CD8-positive, alpha-beta memory T cell (primary cell): ENCODE measurements around the gene SLC36A4. TPM values are rescaled to one million over a fixed set of nuclear protein-coding genes. Genes with fewer than 3 reads are reported as not detected.

Experiments used
- CTCF ChIA-PET: fragments of 350-600 bp; sonication (Branson Sonifier 250); formaldehyde crosslinking; loops from one replicate; lab custom pipeline; 2021; ENCODE audit warnings: antibody characterized with exemption; lab: Charles Lee
- POLR2A ChIA-PET: fragments of 350-600 bp; sonication (Branson Sonifier 250); formaldehyde crosslinking; loops from one replicate; lab custom pipeline; 2021; ENCODE audit warnings: antibody characterized with exemption; lab: Charles Lee
- DNase-seq, 5 donors: peaks; one replicate each; pipeline versions ENCODE4 v3.0.0 to v3.0.0-alpha.2; 2020 to 2022; ENCODE audit warnings: mixed read lengths in 1 of 5
- H3K27ac ChIP-seq: one replicate; pipeline ENCODE4 v1.7.0; 2013; ENCODE audit warnings: low read depth, mild to moderate bottlenecking, low read length, moderate library complexity
- H3K27me3 ChIP-seq: 2 replicates; pipeline ENCODE4 v1.7.0; 2013; ENCODE audit warnings: low read length, mild to moderate bottlenecking; ENCODE audit not compliant: insufficient read depth, poor library complexity, severe bottlenecking
- H3K36me3 ChIP-seq: 2 replicates; pipeline ENCODE4 v1.7.0; 2013; ENCODE audit warnings: mild to moderate bottlenecking, low read length, moderate library complexity; ENCODE audit not compliant: insufficient read depth
- H3K4me1 ChIP-seq: 2 replicates; pipeline ENCODE4 v1.7.0; 2013; ENCODE audit warnings: mild to moderate bottlenecking, low read length, moderate library complexity; ENCODE audit not compliant: insufficient read depth
- H3K4me3 ChIP-seq: 2 replicates; pipeline ENCODE4 v1.7.0; 2013; ENCODE audit warnings: mild to moderate bottlenecking, low read length
- H3K9me3 ChIP-seq: 2 replicates; pipeline ENCODE4 v1.7.0; 2013; ENCODE audit warnings: mild to moderate bottlenecking, low read length
- H3K27ac Mint-ChIP-seq, 8 donors: one replicate each; pipeline ENCODE4 v1.8.0; 2020 to 2021; ENCODE audit warnings: mixed read lengths in 8 of 8, mild to moderate bottlenecking in 6 of 8, inconsistent platforms in 3 of 8, moderate library complexity in 3 of 8
- H3K27me3 Mint-ChIP-seq, 2 donors: one replicate each; pipeline ENCODE4 v1.8.0; 2020 to 2021; ENCODE audit warnings: mixed read lengths in 2 of 2, mild to moderate bottlenecking in 1 of 2, moderate library complexity in 1 of 2
- H3K36me3 Mint-ChIP-seq, 3 donors: one replicate each; pipeline ENCODE4 v1.8.0; 2020 to 2021; ENCODE audit warnings: mixed read lengths in 3 of 3, inconsistent platforms in 1 of 3, mild to moderate bottlenecking in 1 of 3
- H3K4me1 Mint-ChIP-seq, 3 donors: one replicate each; pipeline ENCODE4 v1.8.0; 2020 to 2021; ENCODE audit warnings: mixed read lengths in 3 of 3, inconsistent platforms in 1 of 3, mild to moderate bottlenecking in 1 of 3
- H3K4me3 Mint-ChIP-seq, 7 donors: one replicate each; pipeline ENCODE4 v1.8.0; 2020 to 2021; ENCODE audit warnings: mixed read lengths in 7 of 7, mild to moderate bottlenecking in 6 of 7, moderate library complexity in 4 of 7, inconsistent platforms in 2 of 7
- H3K9me3 Mint-ChIP-seq, 5 donors: one replicate each; pipeline ENCODE4 v1.8.0; 2020 to 2022; ENCODE audit warnings: mixed read lengths in 5 of 5, mild to moderate bottlenecking in 3 of 5, moderate library complexity in 2 of 5, inconsistent platforms in 1 of 5
- polyA plus RNA-seq: library from polyadenylated mRNA; unstranded; fragments of 300-500 nt; fragmentation: Illumina TruSeq; gene quantifications from one replicate; pipeline ENCODE4 v1.2.3, GENCODE V29; 2021
- total RNA-seq, 2 experiments: library from RNA; stranded (reverse); gene quantifications; one replicate each; pipeline ENCODE4 v1.2.3, GENCODE V29; 2021

SLC36A4 gene
- total and polyA plus RNA-seq, 3 experiments from 2014 or later, result 13.3 to 21.0 (median 15.9) TPM

- H3K27ac ChIP-seq, result no peak overlapping the region
- no peak overlapping the region for H3K4me3 ChIP-seq
- H3K27me3 Mint-ChIP-seq, result no peaks in the 10 kb centered on the region
- H3K27me3 ChIP-seq, result no peaks in the 10 kb centered on the region
- no peaks in the 10 kb centered on the region for H3K9me3 ChIP-seq
- H3K4me3 Mint-ChIP-seq, result no peak overlapping the region
- no peaks in the 10 kb centered on the region for H3K9me3 Mint-ChIP-seq
- H3K27ac Mint-ChIP-seq, result no peak overlapping the region
- DNase-seq, result no peak
- H3K36me3 Mint-ChIP-seq, result peaks cover 21 to 32% (median 22%) of the 10 kb centered on the region in 3 donors
- H3K36me3 ChIP-seq, result no peaks in the 10 kb centered on the region
- ChIA-PET CTCF (no interaction called here), POLR2A (no interaction called here)
- H3K4me1 ChIP-seq, result no peaks in the 10 kb centered on the region
- peaks cover 0 to 13% (median 3%) of the 10 kb centered on the region in 3 donors for H3K4me1 Mint-ChIP-seq
Observed at GRCh38 chr11:93166194-93166593, 31.6 kb downstream of the SLC36A4 start.

- Mint-ChIP-seq H3K27me3 (no peaks in the 10 kb centered on the region), H3K36me3 (peaks cover 28 to 53% (median 52%) of the 10 kb centered on the region in 3 donors), H3K4me1 (no peaks in the 10 kb centered on the region), H3K27ac (no peak overlapping the region), H3K9me3 (peaks cover 0 to 5% (median 3%) of the 10 kb centered on the region in 5 donors), H3K4me3 (no peak overlapping the region)
- ChIA-PET POLR2A (no interaction called here), CTCF (no interaction called here)
- Histone ChIP-seq H3K4me3 (no peak overlapping the region), H3K9me3 (no peaks in the 10 kb centered on the region), H3K4me1 (no peaks in the 10 kb centered on the region), H3K36me3 (no peaks in the 10 kb centered on the region), H3K27ac (no peak overlapping the region), H3K27me3 (no peaks in the 10 kb centered on the region)
- no peak for DNase-seq
Observed at GRCh38 chr11:93160808-93161207, 37.0 kb downstream of the SLC36A4 start.

- Mint-ChIP-seq H3K36me3 (peaks cover 28 to 53% (median 51%) of the 10 kb centered on the region in 3 donors), H3K9me3 (peaks cover 0 to 5% (median 3%) of the 10 kb centered on the region in 5 donors), H3K4me1 (no peaks in the 10 kb centered on the region), H3K4me3 (no peak overlapping the region), H3K27me3 (no peaks in the 10 kb centered on the region), H3K27ac (no peak overlapping the region)
- no peak for DNase-seq
- H3K36me3 ChIP-seq, result no peaks in the 10 kb centered on the region
- no peaks in the 10 kb centered on the region for H3K27me3 ChIP-seq
- no peaks in the 10 kb centered on the region for H3K9me3 ChIP-seq
- H3K27ac ChIP-seq, result no peak overlapping the region
- no peaks in the 10 kb centered on the region for H3K4me1 ChIP-seq
- H3K4me3 ChIP-seq, result no peak overlapping the region
- ChIA-PET CTCF (no interaction called here), POLR2A (no interaction called here)
Observed at GRCh38 chr11:93160156-93160555, 37.6 kb downstream of the SLC36A4 start.

GRCh38 chr11:93159721-93160120, 38.1 kb downstream of the SLC36A4 start:
- Mint-ChIP-seq H3K36me3 (peaks cover 28 to 52% (median 46%) of the 10 kb centered on the region in 3 donors), H3K27ac (no peak overlapping the region), H3K9me3 (peaks cover 0 to 5% (median 3%) of the 10 kb centered on the region in 5 donors), H3K27me3 (no peaks in the 10 kb centered on the region), H3K4me3 (no peak overlapping the region), H3K4me1 (no peaks in the 10 kb centered on the region)
- POLR2A ChIA-PET, result no interaction called here
- H3K9me3 ChIP-seq, result no peaks in the 10 kb centered on the region
- DNase-seq, result no peak
- H3K4me3 ChIP-seq, result no peak overlapping the region
- H3K36me3 ChIP-seq, result no peaks in the 10 kb centered on the region
- no peak overlapping the region for H3K27ac ChIP-seq
- no peaks in the 10 kb centered on the region for H3K4me1 ChIP-seq
- no peaks in the 10 kb centered on the region for H3K27me3 ChIP-seq
- CTCF ChIA-PET, result no interaction called here

- H3K27me3 ChIP-seq, result no peaks in the 10 kb centered on the region
- POLR2A ChIA-PET, result no interaction called here
- H3K4me3 ChIP-seq, result no peak overlapping the region
- CTCF ChIA-PET, result no interaction called here
- H3K27me3 Mint-ChIP-seq, result no peaks in the 10 kb centered on the region
- H3K36me3 ChIP-seq, result no peaks in the 10 kb centered on the region
- no peaks in the 10 kb centered on the region for H3K4me1 ChIP-seq
- no peaks in the 10 kb centered on the region for H3K4me1 Mint-ChIP-seq
- H3K9me3 ChIP-seq, result no peaks in the 10 kb centered on the region
- peaks cover 0 to 5% (median 3%) of the 10 kb centered on the region in 5 donors for H3K9me3 Mint-ChIP-seq
- peaks cover 13 to 29% (median 23%) of the 10 kb centered on the region in 3 donors for H3K36me3 Mint-ChIP-seq
- H3K27ac ChIP-seq, result no peak overlapping the region
- DNase-seq, result no peak
- no peak overlapping the region for H3K4me3 Mint-ChIP-seq
- H3K27ac Mint-ChIP-seq, result no peak overlapping the region
Observed at GRCh38 chr11:93155738-93156137, 42.1 kb downstream of the SLC36A4 start.

GRCh38 chr11:93145390-93145915, 52.3 kb downstream of the SLC36A4 start:
- ChIA-PET POLR2A (no interaction called here), CTCF (no interaction called here)
- Histone ChIP-seq H3K9me3 (no peaks in the 10 kb centered on the region), H3K27ac (no peak overlapping the region), H3K4me1 (no peaks in the 10 kb centered on the region), H3K4me3 (no peak overlapping the region), H3K36me3 (no peaks in the 10 kb centered on the region), H3K27me3 (no peaks in the 10 kb centered on the region)
- Mint-ChIP-seq H3K4me3 (no peak overlapping the region), H3K27ac (no peak overlapping the region), H3K9me3 (peaks cover 0 to 3% (median 0%) of the 10 kb centered on the region in 5 donors), H3K4me1 (no peaks in the 10 kb centered on the region), H3K27me3 (no peaks in the 10 kb centered on the region), H3K36me3 (peaks cover 3 to 8% (median 7%) of the 10 kb centered on the region in 3 donors)
- DNase-seq, result no peak

- Histone ChIP-seq H3K36me3 (no peaks in the 10 kb centered on the region), H3K27me3 (no peaks in the 10 kb centered on the region), H3K27ac (no peak overlapping the region), H3K4me3 (no peak overlapping the region), H3K9me3 (no peaks in the 10 kb centered on the region), H3K4me1 (no peaks in the 10 kb centered on the region)
- H3K27me3 Mint-ChIP-seq, result no peaks in the 10 kb centered on the region
- H3K36me3 Mint-ChIP-seq, result peaks cover 3 to 5% (median 4%) of the 10 kb centered on the region in 3 donors
- POLR2A ChIA-PET, result no interaction called here
- H3K9me3 Mint-ChIP-seq, result peaks cover 0 to 3% (median 0%) of the 10 kb centered on the region in 5 donors
- CTCF ChIA-PET, result no interaction called here
- no peak overlapping the region for H3K27ac Mint-ChIP-seq
- no peaks in the 10 kb centered on the region for H3K4me1 Mint-ChIP-seq
- no peak for DNase-seq
- no peak overlapping the region for H3K4me3 Mint-ChIP-seq
Observed at GRCh38 chr11:93143800-93144199, 54.0 kb downstream of the SLC36A4 start.

GRCh38 chr11:93143186-93143585, 54.6 kb downstream of the SLC36A4 start:
- no peak overlapping the region for H3K27ac ChIP-seq
- ChIA-PET POLR2A (no interaction called here), CTCF (no interaction called here)
- H3K9me3 ChIP-seq, result no peaks in the 10 kb centered on the region
- Mint-ChIP-seq H3K9me3 (peaks cover 0 to 3% (median 0%) of the 10 kb centered on the region in 5 donors), H3K27me3 (no peaks in the 10 kb centered on the region), H3K27ac (no peak overlapping the region), H3K4me1 (no peaks in the 10 kb centered on the region), H3K36me3 (peaks cover 3 to 5% (median 4%) of the 10 kb centered on the region in 3 donors), H3K4me3 (no peak overlapping the region)
- DNase-seq, result no peak
- H3K36me3 ChIP-seq, result no peaks in the 10 kb centered on the region
- no peaks in the 10 kb centered on the region for H3K27me3 ChIP-seq
- no peak overlapping the region for H3K4me3 ChIP-seq
- H3K4me1 ChIP-seq, result no peaks in the 10 kb centered on the region
